HEK293 (cell line): Measurements from ENCODE around the gene EIF2D.

ENCODE experiments used
- ATF2 ChIP-seq: fragments of 450-650 bp; formaldehyde crosslinking; IDR thresholded peaks from 2 replicates; pipeline ENCODE4 v1.5.1; 2016; ENCODE audit warnings: missing biosample characterization, missing genetic modification characterization, low read depth
- BCL11B ChIP-seq: fragments of 450-650 bp; formaldehyde crosslinking; IDR thresholded peaks from 2 replicates; pipeline ENCODE4 v1.5.1; 2016; ENCODE audit warnings: low read depth, missing biosample characterization, missing genetic modification characterization
- KLF7 ChIP-seq: fragments of 450-650 bp; formaldehyde crosslinking; IDR thresholded peaks from 2 replicates; pipeline ENCODE4 v1.5.1; 2016; ENCODE audit warnings: missing biosample characterization, missing genetic modification characterization, borderline replicate concordance
- KLF9 ChIP-seq: fragments of 450-650 bp; formaldehyde crosslinking; IDR thresholded peaks from 2 replicates; pipeline ENCODE4 v1.5.1; 2016; ENCODE audit warnings: missing biosample characterization, missing genetic modification characterization, low read depth
- OSR2 ChIP-seq: fragments of 450-650 bp; formaldehyde crosslinking; IDR thresholded peaks from 2 replicates; pipeline ENCODE4 v1.5.1; 2016; ENCODE audit warnings: missing biosample characterization, missing genetic modification characterization
- REST ChIP-seq: fragments of 450-650 bp; formaldehyde crosslinking; IDR thresholded peaks from 2 replicates; pipeline ENCODE4 v1.5.1; 2016; ENCODE audit warnings: missing biosample characterization, missing genetic modification characterization
- YY1 ChIP-seq: fragments of 450-650 bp; formaldehyde crosslinking; IDR thresholded peaks from 2 replicates; pipeline ENCODE4 v1.5.1; 2018; ENCODE audit warnings: missing biosample characterization, missing genetic modification characterization
- ZBTB11 ChIP-seq: fragments of 450-650 bp; formaldehyde crosslinking; conservative IDR thresholded peaks from 2 replicates; pipeline ENCODE4 v1.5.1; 2016; ENCODE audit warnings: low read depth, missing biosample characterization, missing genetic modification characterization
- ZBTB7A ChIP-seq: fragments of 450-650 bp; formaldehyde crosslinking; IDR thresholded peaks from 2 replicates; pipeline ENCODE4 v1.5.1; 2016; ENCODE audit warnings: low read depth, missing biosample characterization, missing genetic modification characterization
- ZFP3 ChIP-seq: fragments of 450-650 bp; formaldehyde crosslinking; IDR thresholded peaks from 2 replicates; pipeline ENCODE4 v1.5.1; 2016; ENCODE audit warnings: low read depth, missing biosample characterization, missing genetic modification characterization
- ZFP69B ChIP-seq: fragments of 450-650 bp; formaldehyde crosslinking; IDR thresholded peaks from 2 replicates; pipeline ENCODE4 v1.5.1; 2016; ENCODE audit warnings: missing biosample characterization, missing genetic modification characterization
- ZNF140 ChIP-seq: fragments of 450-650 bp; formaldehyde crosslinking; IDR thresholded peaks from 2 replicates; pipeline ENCODE4 v1.5.1; 2016; ENCODE audit warnings: missing biosample characterization, missing genetic modification characterization
- ZNF157 ChIP-seq: fragments of 450-650 bp; formaldehyde crosslinking; IDR thresholded peaks from 2 replicates; pipeline ENCODE4 v1.5.1; 2016; ENCODE audit warnings: missing biosample characterization, missing genetic modification characterization
- ZNF19 ChIP-seq: fragments of 450-650 bp; formaldehyde crosslinking; IDR thresholded peaks from 2 replicates; pipeline ENCODE4; 2016; ENCODE audit warnings: missing biosample characterization, missing genetic modification characterization, low read depth
- ZNF223 ChIP-seq: fragments of 450-650 bp; formaldehyde crosslinking; IDR thresholded peaks from 2 replicates; pipeline ENCODE4 v1.5.1; 2016; ENCODE audit warnings: missing biosample characterization, missing genetic modification characterization
- ZNF23 ChIP-seq: fragments of 450-650 bp; formaldehyde crosslinking; IDR thresholded peaks from 2 replicates; pipeline ENCODE4 v1.5.1; 2016; ENCODE audit warnings: missing biosample characterization, missing genetic modification characterization, borderline replicate concordance
- ZNF248 ChIP-seq: fragments of 450-650 bp; formaldehyde crosslinking; IDR thresholded peaks from 2 replicates; pipeline ENCODE4 v1.5.1; 2017; ENCODE audit warnings: missing biosample characterization, missing genetic modification characterization
- ZNF311 ChIP-seq: fragments of 450-650 bp; formaldehyde crosslinking; IDR thresholded peaks from 2 replicates; pipeline ENCODE4 v1.5.1; 2017; ENCODE audit warnings: missing biosample characterization, missing genetic modification characterization, borderline replicate concordance
- ZNF324 ChIP-seq: fragments of 450-650 bp; formaldehyde crosslinking; IDR thresholded peaks from 2 replicates; pipeline ENCODE4 v1.5.1; 2016; ENCODE audit warnings: missing biosample characterization, missing genetic modification characterization
- ZNF335 ChIP-seq: fragments of 450-650 bp; formaldehyde crosslinking; conservative IDR thresholded peaks from 2 replicates; pipeline ENCODE4 v1.5.1; 2016; ENCODE audit warnings: missing biosample characterization, missing genetic modification characterization
- ZNF426 ChIP-seq: fragments of 450-650 bp; formaldehyde crosslinking; IDR thresholded peaks from 2 replicates; pipeline ENCODE4 v1.5.1; 2017; ENCODE audit warnings: missing biosample characterization, missing genetic modification characterization, mild to moderate bottlenecking, inconsistent platforms, moderate library complexity
- ZNF521 ChIP-seq: fragments of 450-650 bp; formaldehyde crosslinking; IDR thresholded peaks from 2 replicates; pipeline ENCODE4 v1.5.1; 2017; ENCODE audit warnings: missing biosample characterization, mild to moderate bottlenecking, missing genetic modification characterization
- ZNF548 ChIP-seq: fragments of 450-650 bp; formaldehyde crosslinking; IDR thresholded peaks from 2 replicates; pipeline ENCODE4 v1.5.1; 2016; ENCODE audit warnings: missing biosample characterization, missing genetic modification characterization
- ZNF571 ChIP-seq: fragments of 450-650 bp; formaldehyde crosslinking; IDR thresholded peaks from 2 replicates; pipeline ENCODE4 v1.5.0; 2017; ENCODE audit warnings: missing biosample characterization, missing genetic modification characterization
- ZNF610 ChIP-seq: fragments of 450-650 bp; formaldehyde crosslinking; IDR thresholded peaks from 2 replicates; pipeline ENCODE4 v1.5.1; 2016; ENCODE audit warnings: missing biosample characterization, missing genetic modification characterization, borderline replicate concordance
- ZNF621 ChIP-seq: fragments of 450-650 bp; formaldehyde crosslinking; IDR thresholded peaks from 2 replicates; pipeline ENCODE4 v1.5.1; 2017; ENCODE audit warnings: missing biosample characterization, missing genetic modification characterization
- ZNF624 ChIP-seq: fragments of 450-650 bp; formaldehyde crosslinking; IDR thresholded peaks from 2 replicates; pipeline ENCODE4 v1.5.1; 2017; ENCODE audit warnings: missing biosample characterization, missing genetic modification characterization
- ZNF654 ChIP-seq: fragments of 450-650 bp; formaldehyde crosslinking; IDR thresholded peaks from 2 replicates; pipeline ENCODE4 v1.5.1; 2016; ENCODE audit warnings: low read depth, missing biosample characterization, missing genetic modification characterization
- ZNF704 ChIP-seq: fragments of 450-650 bp; formaldehyde crosslinking; IDR thresholded peaks from 2 replicates; pipeline ENCODE4 v1.5.1; 2016; ENCODE audit warnings: missing biosample characterization, missing genetic modification characterization
- ZNF747 ChIP-seq: fragments of 450-650 bp; formaldehyde crosslinking; IDR thresholded peaks from 2 replicates; pipeline ENCODE4 v1.5.1; 2016; ENCODE audit warnings: missing biosample characterization, missing genetic modification characterization
- ZNF768 ChIP-seq: fragments of 450-650 bp; formaldehyde crosslinking; IDR thresholded peaks from 2 replicates; pipeline ENCODE4 v1.5.1; 2018; ENCODE audit warnings: missing biosample characterization, mild to moderate bottlenecking, missing genetic modification characterization
- ZSCAN16 ChIP-seq: fragments of 450-650 bp; formaldehyde crosslinking; IDR thresholded peaks from 2 replicates; pipeline ENCODE4 v1.5.1; 2016; ENCODE audit warnings: missing biosample characterization, missing genetic modification characterization

The EIF2D gene

GRCh38 chr1:206612129-206612876 lies at the start of gene EIF2D (continued):
- no peak for TF ChIP-seq ZNF747
- peak; percentile 93 for TF ChIP-seq ZNF610
- peak; percentile 100 for TF ChIP-seq ZNF324
- TF ChIP-seq ZBTB11 (tag by site-specific recombination) = peak; percentile 100
- no peak for TF ChIP-seq ZNF426 (tag by site-specific recombination)
- no peak for TF ChIP-seq ZNF248 (tag by site-specific recombination)
- peak; percentile 88 for TF ChIP-seq ZNF335 (tag by site-specific recombination)
- no peak for TF ChIP-seq ZNF621
- TF ChIP-seq ZNF548 = no peak
- TF ChIP-seq REST (tag by site-specific recombination) = peak; percentile 80
- peak; percentile 93 for TF ChIP-seq ZFP69B (tag by site-specific recombination)
- 0 out of 2 replicates have a peak, but pooled peaks have one; percentile 43 for TF ChIP-seq ZNF624 (tag by site-specific recombination)
- TF ChIP-seq ZBTB7A (tag by site-specific recombination) = peak; percentile 97
- TF ChIP-seq ZFP3 (tag by site-specific recombination) = no peak
- no peak for TF ChIP-seq ZNF140 (tag by site-specific recombination)
- TF ChIP-seq BCL11B (tag by site-specific recombination) = no peak
- TF ChIP-seq OSR2 (tag by site-specific recombination) = peak; percentile 34; the same call in 1 of the 2 replicates
- 0 out of 2 replicates have a peak, but pooled peaks have one; percentile 34 for TF ChIP-seq ZNF223 (tag by site-specific recombination)
- TF ChIP-seq ZNF23 (tag by site-specific recombination) = 0 out of 2 replicates have a peak, but pooled peaks have one; percentile 28
- TF ChIP-seq ATF2 (tag by site-specific recombination) = 0 out of 2 replicates have a peak, but pooled peaks have one; percentile 17
- no peak for TF ChIP-seq ZNF654 (tag by site-specific recombination)
- TF ChIP-seq ZNF571 (tag by site-specific recombination) = no peak
- TF ChIP-seq ZNF704 (tag by site-specific recombination) = no peak
- TF ChIP-seq ZNF157 = no peak
- peak; percentile 71; the same call in 1 of the 2 replicates for TF ChIP-seq ZSCAN16 (tag by site-specific recombination)
- peak; percentile 63; the same call in 1 of the 2 replicates for TF ChIP-seq ZNF768
- peak; percentile 92 for TF ChIP-seq KLF9 (tag by site-specific recombination)
- TF ChIP-seq YY1 = peak; percentile 100
- no peak for TF ChIP-seq ZNF521 (tag by site-specific recombination)
- peak; percentile 87; the same call in 1 of the 2 replicates for TF ChIP-seq KLF7 (tag by site-specific recombination)
- TF ChIP-seq ZNF311 (tag by site-specific recombination) = no peak
- no peak for TF ChIP-seq ZNF19 (tag by site-specific recombination)
